HS-27A (cell line): ENCODE data around the gene RRAD.

ENCODE experiments used
- DNase-seq: peaks from one replicate; pipeline ENCODE4 v3.0.0-alpha.2; 2012; ENCODE audit warnings: low read depth, missing footprints

RRAD gene

DNA sequence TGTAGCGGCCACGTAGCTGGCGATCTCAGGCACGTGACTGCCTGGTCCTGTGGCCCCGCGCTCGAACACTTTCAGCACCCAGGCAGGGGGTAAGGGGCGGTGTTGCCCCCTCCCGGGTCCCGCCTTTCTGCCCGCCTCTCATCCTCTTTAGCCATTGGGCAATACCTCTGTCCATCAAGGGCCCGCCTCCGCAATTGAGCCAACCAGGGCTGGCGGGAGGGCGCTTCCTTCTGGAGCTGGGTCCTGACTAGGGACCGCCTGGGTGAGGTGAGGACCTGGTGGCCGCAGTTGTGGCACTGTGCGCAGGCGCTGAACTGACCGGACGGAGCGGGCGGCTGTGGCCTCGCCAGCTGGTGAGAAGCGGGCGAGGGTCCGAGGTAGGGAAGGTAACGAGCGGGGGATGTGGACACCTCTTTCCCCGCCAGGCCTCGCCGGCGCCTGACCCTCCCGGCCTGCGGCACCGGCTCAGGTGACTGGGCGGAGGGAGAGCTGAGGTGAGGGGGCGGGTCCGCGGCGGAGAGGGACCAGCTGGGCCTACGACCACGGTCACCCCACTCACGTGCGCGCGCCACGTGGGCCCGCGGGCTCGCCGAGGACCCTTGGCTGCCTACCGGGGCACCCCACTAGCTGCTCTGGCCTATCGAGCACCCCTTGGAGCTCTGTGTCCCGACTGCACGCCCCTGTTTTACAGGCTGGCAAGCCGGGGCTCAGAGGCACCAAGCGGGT, 44.9 kb downstream of the RRAD start, which contains the start of gene PDP2:
PDP2 (plus strand) TSS at position 228 of the 726 bp plus-strand sequence. CDS start 3,770 bp downstream, outside the sequence.
- peak; percentile 90 for DNase-seq

DNA sequence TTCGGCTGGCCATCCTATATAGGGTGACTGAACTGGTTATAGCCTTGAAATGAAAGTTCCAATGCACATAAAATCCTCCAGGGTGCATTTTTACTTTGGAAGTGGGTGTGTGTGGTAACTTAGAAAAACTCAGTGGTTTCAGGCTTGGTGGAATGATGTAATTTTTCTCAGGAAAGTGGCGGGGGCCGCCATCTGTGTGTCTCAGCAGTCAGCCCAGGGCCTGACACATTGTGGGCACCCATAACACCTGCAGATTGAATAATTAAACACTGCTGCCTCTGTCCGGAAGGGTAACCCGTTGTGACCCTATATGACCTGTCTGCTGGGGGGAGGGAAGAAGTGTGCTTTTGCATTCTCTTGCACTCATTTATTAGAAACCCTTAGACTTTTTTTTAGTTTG, 47.3 kb downstream of the RRAD start:
- DNase-seq = no peak

DNA sequence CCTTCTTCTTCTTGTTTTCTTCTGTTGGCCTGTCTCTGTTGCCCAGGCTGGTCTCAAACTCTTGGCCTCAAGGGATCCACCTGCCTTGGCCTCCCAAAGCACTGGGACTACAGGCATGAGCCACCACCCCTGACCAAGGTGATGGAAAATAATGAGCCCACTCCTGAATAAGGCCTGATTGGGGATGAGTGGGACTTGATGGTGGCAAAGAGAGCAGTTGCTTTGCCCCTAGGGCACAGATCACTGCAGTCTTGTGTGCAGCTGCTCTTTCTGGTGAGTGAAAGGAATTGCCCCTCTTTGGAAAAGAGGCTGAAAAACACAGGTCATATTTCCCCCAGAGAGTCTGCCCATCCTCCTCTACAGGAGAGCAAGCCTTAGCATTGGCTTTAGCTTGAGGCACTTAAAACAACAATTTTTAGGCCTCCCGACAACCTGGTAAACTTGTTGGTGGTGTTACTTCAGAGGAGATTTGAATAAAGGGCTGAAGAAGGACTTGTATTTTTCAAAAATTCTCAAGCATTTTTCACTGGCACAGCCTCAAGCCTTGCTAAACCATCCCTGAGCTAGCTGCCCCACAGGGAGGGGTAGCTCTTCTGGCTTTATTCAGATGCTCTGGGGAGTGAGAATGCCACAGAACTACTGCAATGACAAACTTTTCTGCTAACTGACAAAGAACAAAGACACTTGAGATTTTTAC, 51.1 kb downstream of the RRAD start:
- DNase-seq = no peak

DNA sequence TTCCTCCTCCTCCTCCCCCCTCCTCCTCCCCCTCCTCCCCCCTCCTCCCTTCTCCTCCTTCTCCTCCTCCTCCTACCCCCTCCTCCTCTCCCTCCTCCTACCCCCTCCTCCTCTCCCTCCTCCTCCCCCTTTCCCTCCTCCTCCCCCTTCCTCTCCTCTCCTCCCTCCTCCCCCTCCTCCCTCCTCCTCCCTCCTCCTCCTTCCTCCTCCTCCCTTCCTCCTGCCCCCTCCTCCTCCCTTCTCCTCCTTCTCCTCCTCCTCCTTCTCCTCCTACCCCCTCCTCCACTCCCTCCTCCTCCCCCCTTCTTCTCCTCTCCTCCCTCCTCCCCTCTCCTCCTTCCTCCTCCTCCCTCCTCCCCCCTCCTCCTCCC, 51.7 kb downstream of the RRAD start:
- DNase-seq = no peak

DNA sequence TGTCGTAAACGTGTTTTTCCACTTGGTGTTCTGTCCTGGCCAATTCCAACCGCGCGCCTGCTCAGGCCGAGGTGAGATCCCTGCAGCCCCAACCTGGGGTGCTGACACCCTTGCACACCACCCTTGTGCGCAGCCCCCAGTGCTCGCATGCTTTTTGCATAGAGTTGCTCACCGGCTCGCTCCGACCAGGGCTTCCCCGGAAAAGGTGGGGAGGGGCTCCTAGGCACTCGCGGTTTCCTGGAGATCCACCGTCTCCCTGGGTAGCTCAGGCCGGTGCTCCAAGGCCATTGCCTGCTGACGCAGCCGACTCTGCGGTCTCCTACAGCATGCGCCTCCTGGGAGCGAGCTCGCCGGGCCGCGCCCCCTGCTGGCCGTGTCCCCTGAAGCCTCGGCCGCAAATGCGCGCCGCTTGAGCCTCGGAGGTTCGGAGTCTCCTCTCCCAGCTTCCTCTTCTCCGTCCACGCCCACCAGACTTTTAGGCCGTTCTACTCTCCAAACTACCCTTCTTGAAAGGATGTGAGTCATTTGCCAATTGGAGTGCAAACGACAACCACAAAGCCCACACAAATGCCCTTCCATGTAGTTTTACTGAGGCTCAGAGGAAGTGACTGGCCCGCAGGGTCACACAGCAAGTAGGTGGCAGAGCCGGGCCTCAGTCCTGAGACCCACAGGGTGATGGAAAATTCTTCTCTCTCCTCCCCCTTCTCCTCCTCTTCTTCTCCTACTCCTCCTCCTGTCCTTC, 52.2 kb downstream of the RRAD start:
- DNase-seq = peak; percentile 100

DNA sequence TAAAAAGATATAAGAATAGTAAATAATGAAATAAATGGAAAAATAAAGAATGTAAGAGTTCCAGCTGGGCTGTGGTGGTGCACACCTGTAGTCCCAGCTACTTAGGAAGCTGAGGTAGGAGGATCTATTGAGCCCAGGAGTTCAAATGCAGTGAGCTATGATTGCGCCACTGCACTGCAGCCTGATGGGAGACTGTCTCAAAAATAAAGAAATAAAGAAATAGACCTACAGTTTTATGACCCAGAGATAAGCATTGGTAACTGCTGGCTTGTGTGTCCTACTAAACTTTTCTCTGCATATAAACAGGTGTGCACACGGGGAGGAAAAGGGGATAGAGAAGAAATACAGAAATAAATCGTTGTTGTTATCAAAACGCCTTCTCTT, 52.8 kb downstream of the RRAD start:
- DNase-seq = no peak

DNA sequence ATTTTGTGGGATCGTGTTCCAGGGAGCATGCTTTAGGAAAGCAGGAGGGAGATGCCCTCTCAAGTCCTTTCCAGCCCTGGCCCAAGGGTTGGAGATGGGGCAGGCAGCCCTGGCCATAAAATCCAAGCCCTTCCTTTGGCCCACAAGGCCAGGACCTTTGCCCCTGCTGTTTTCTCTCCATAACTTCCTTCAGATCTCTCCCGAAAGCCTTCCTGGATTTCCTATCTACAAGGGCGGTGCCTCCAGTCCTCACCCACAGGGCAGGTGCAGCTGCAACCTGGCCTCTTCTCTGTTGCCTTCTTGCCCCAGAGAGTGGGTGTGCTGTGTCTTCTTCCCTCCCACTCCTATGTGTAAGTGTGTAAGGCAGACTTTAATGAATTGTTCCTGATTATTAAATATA, 53.5 kb downstream of the RRAD start:
- no peak for DNase-seq
